Endothelial cell (in vitro differentiated cells): ENCODE measurements around the gene ZBTB8A. TPM values are rescaled to one million over a fixed set of nuclear protein-coding genes. Genes with fewer than 3 reads are reported as not detected.

ENCODE experiments used
- DNase-seq: peaks from one replicate; pipeline ENCODE4 v3.0.0; 2021; ENCODE audit warnings: low spot score
- H3K27ac Mint-ChIP-seq: one replicate; pipeline ENCODE4 v1.8.0; 2021; ENCODE audit warnings: mixed read lengths, inconsistent platforms; ENCODE audit not compliant: unreplicated experiment
- H3K27me3 Mint-ChIP-seq: one replicate; pipeline ENCODE4 v1.8.0; 2021; ENCODE audit warnings: mild to moderate bottlenecking, moderate library complexity, mixed read lengths, inconsistent platforms; ENCODE audit not compliant: unreplicated experiment
- H3K36me3 Mint-ChIP-seq: one replicate; pipeline ENCODE4 v1.8.0; 2021; ENCODE audit warnings: mild to moderate bottlenecking, low read depth, mixed read lengths, inconsistent platforms; ENCODE audit not compliant: unreplicated experiment
- H3K4me1 Mint-ChIP-seq: one replicate; pipeline ENCODE4 v1.8.0; 2021; ENCODE audit warnings: mild to moderate bottlenecking, mixed read lengths, inconsistent platforms; ENCODE audit not compliant: unreplicated experiment
- H3K4me3 Mint-ChIP-seq: one replicate; pipeline ENCODE4 v1.8.0; 2021; ENCODE audit warnings: mild to moderate bottlenecking, mixed read lengths, inconsistent platforms; ENCODE audit not compliant: unreplicated experiment
- H3K9me3 Mint-ChIP-seq: one replicate; pipeline ENCODE4 v1.8.0; 2021; ENCODE audit warnings: mixed read lengths, inconsistent platforms; ENCODE audit not compliant: unreplicated experiment
- CTCF ChIP-seq: fragments of 200-600 bp; sonication (generic); IDR thresholded peaks from one replicate; pipeline ENCODE4 v1.5.0; 2021; ENCODE audit warnings: antibody characterized with exemption; ENCODE audit not compliant: unreplicated experiment
- total RNA-seq: library from RNA; stranded (reverse); fragmentation: NEBNext Ultra II Directional; extraction: Animal tissue kit (Norgen Biotek cat#: 25700); gene quantifications from one replicate; pipeline ENCODE4 v1.2.1, GENCODE V29; 2021; ENCODE audit not compliant: unreplicated experiment

The ZBTB8A gene
- total RNA-seq, 1 donor from 2014 or later, result 17.4 TPM

- H3K4me3 Mint-ChIP-seq, result no peak overlapping the region
- no peaks in the 10 kb centered on the region for H3K27me3 Mint-ChIP-seq
- H3K9me3 Mint-ChIP-seq, result no peaks in the 10 kb centered on the region
- peaks cover 4% of the 10 kb centered on the region for H3K4me1 Mint-ChIP-seq
- no peaks in the 10 kb centered on the region for H3K36me3 Mint-ChIP-seq
- H3K27ac Mint-ChIP-seq, result no peak overlapping the region
- no peak for TF ChIP-seq CTCF
- no peak for DNase-seq
Measured at GRCh38 chr1:32644426-32644825, 105.2 kb downstream of the ZBTB8A start.

GRCh38 chr1:32647308-32648134, 108.3 kb downstream of the ZBTB8A start:
- Mint-ChIP-seq H3K9me3 (no peaks in the 10 kb centered on the region), H3K36me3 (no peaks in the 10 kb centered on the region), H3K27me3 (peaks cover 3% of the 10 kb centered on the region), H3K4me3 (no peak overlapping the region), H3K27ac (no peak overlapping the region), H3K4me1 (peaks cover 20% of the 10 kb centered on the region)
- no peak for TF ChIP-seq CTCF
- no peak for DNase-seq

GRCh38 chr1:32650248-32650751, 111.1 kb downstream of the ZBTB8A start, which contains the start of gene ZBTB8OS:
ZBTB8OS (minus strand) TSS chr1:32650550; CDS start chr1:32650529, 21 bp downstream.
- no peak for TF ChIP-seq CTCF
- peaks cover 30% of the 10 kb centered on the region for H3K4me1 Mint-ChIP-seq
- H3K9me3 Mint-ChIP-seq, result no peaks in the 10 kb centered on the region
- peak within 1 kb of the TSS; percentile 99 for H3K27ac Mint-ChIP-seq
- peak; percentile 71 for DNase-seq
- peaks cover 3% of the 10 kb centered on the region for H3K27me3 Mint-ChIP-seq
- peak within 1 kb of the TSS; percentile 97 for H3K4me3 Mint-ChIP-seq
- peaks cover 3% of the 10 kb centered on the region for H3K36me3 Mint-ChIP-seq

GRCh38 chr1:32650752-32651460, 111.7 kb downstream of the ZBTB8A start, which contains the start of gene RBBP4:
RBBP4 (plus strand) TSS chr1:32651208; CDS start chr1:32651307, 99 bp downstream.
- H3K4me1 Mint-ChIP-seq, result peaks cover 36% of the 10 kb centered on the region
- no peaks in the 10 kb centered on the region for H3K9me3 Mint-ChIP-seq
- peak within 1 kb of the TSS; percentile 97 for H3K4me3 Mint-ChIP-seq
- no peak for TF ChIP-seq CTCF
- H3K27ac Mint-ChIP-seq, result peak within 1 kb of the TSS; percentile 99
- DNase-seq, result peak; percentile 100
- peaks cover 3% of the 10 kb centered on the region for H3K27me3 Mint-ChIP-seq
- peaks cover 9% of the 10 kb centered on the region for H3K36me3 Mint-ChIP-seq
